HEK293 (cell line): ENCODE data around the gene ALLC.

Source experiments
- CTCF ChIA-PET: fragments of 350-600 bp; formaldehyde crosslinking; extraction: SDS; loops from one replicate; lab custom pipeline; 2021; ENCODE audit warnings: antibody characterized with exemption; lab: Yijun Ruan, JAX
- POLR2A ChIA-PET: fragments of 300-600 bp; formaldehyde crosslinking; extraction: SDS; loops from one replicate; lab custom pipeline; 2020; ENCODE audit warnings: antibody characterized with exemption, inconsistent platforms; lab: Yijun Ruan, JAX
- H3K27ac ChIP-seq: fragments of 200-500 bp; sonication (Bioruptor generic); 2 replicates; pipeline ENCODE4 v1.5.1; 2014; ENCODE audit warnings: low read depth, low read length, control low read depth, inconsistent platforms; ENCODE audit errors: extremely low read depth
- H3K36me3 ChIP-seq, 2 experiments: fragments of 200-500 bp in 1 of 2; sonication (Bioruptor generic) in 1 of 2; 1 replicate in 1 of 2; 2 replicates in 1 of 2; pipeline ENCODE4 v1.5.1; 2014 to 2017; ENCODE audit warnings: inconsistent platforms in 2 of 2, low read length in 2 of 2; ENCODE audit not compliant: control insufficient read depth in 2 of 2, insufficient read depth in 1 of 2
- H3K4me1 ChIP-seq: fragments of 200-500 bp; sonication (Bioruptor generic); 2 replicates; pipeline ENCODE4 v1.5.1; 2014; ENCODE audit warnings: mild to moderate bottlenecking, low read length, inconsistent platforms; ENCODE audit not compliant: control insufficient read depth, insufficient read depth
- H3K4me3 ChIP-seq: 2 replicates; pipeline ENCODE4 v1.5.1; 2011; ENCODE audit warnings: low read depth, mild to moderate bottlenecking, control low read depth, low read length, moderate library complexity
- H3K9me3 ChIP-seq: fragments of 200-500 bp; sonication (Bioruptor generic); 2 replicates; pipeline ENCODE4 v1.5.1; 2014; ENCODE audit warnings: low read depth, low read length, inconsistent platforms; ENCODE audit not compliant: control insufficient read depth, insufficient read depth
- CTCF ChIP-seq: fragments of 450-650 bp; formaldehyde crosslinking; IDR thresholded peaks from 2 replicates; pipeline ENCODE4 v1.5.1; 2016; ENCODE audit warnings: missing biosample characterization, missing genetic modification characterization
- SP2 ChIP-seq: fragments of 450-650 bp; formaldehyde crosslinking; IDR thresholded peaks from 2 replicates; pipeline ENCODE4 v1.5.1; 2016; ENCODE audit warnings: missing biosample characterization, missing genetic modification characterization
- TRIM28 ChIP-seq: IDR thresholded peaks from 2 replicates; pipeline ENCODE4 v1.6.1; 2011; ENCODE audit warnings: low read length, control low read depth, borderline replicate concordance
- ZEB2 ChIP-seq: fragments of 450-650 bp; formaldehyde crosslinking; IDR thresholded peaks from 2 replicates; pipeline ENCODE4 v1.5.1; 2016; ENCODE audit warnings: missing biosample characterization, missing genetic modification characterization
- ZFP41 ChIP-seq: fragments of 450-650 bp; formaldehyde crosslinking; IDR thresholded peaks from 2 replicates; pipeline ENCODE4 v1.5.1; 2016; ENCODE audit warnings: missing biosample characterization, missing genetic modification characterization, borderline replicate concordance
- ZNF10 ChIP-seq: fragments of 450-650 bp; formaldehyde crosslinking; IDR thresholded peaks from 2 replicates; pipeline ENCODE4 v1.5.1; 2017; ENCODE audit warnings: missing biosample characterization, missing genetic modification characterization
- ZNF112 ChIP-seq: fragments of 450-650 bp; formaldehyde crosslinking; IDR thresholded peaks from 2 replicates; pipeline ENCODE4 v1.5.0; 2017; ENCODE audit warnings: missing biosample characterization, missing genetic modification characterization
- ZNF138 ChIP-seq: fragments of 450-650 bp; formaldehyde crosslinking; IDR thresholded peaks from 2 replicates; pipeline ENCODE4 v1.5.1; 2016; ENCODE audit warnings: missing biosample characterization, missing genetic modification characterization, borderline replicate concordance
- ZNF184 ChIP-seq: fragments of 450-650 bp; IDR thresholded peaks from 2 replicates; pipeline ENCODE4 v1.5.1; 2018; ENCODE audit warnings: missing biosample characterization, mild to moderate bottlenecking, missing genetic modification characterization
- ZNF280D ChIP-seq: fragments of 450-650 bp; formaldehyde crosslinking; IDR thresholded peaks from 2 replicates; pipeline ENCODE4 v1.5.1; 2016; ENCODE audit warnings: missing biosample characterization, missing genetic modification characterization
- ZNF449 ChIP-seq: fragments of 450-650 bp; formaldehyde crosslinking; IDR thresholded peaks from 2 replicates; pipeline ENCODE4 v1.5.1; 2017; ENCODE audit warnings: missing biosample characterization, mild to moderate bottlenecking, missing genetic modification characterization, moderate library complexity
- ZNF521 ChIP-seq: fragments of 450-650 bp; formaldehyde crosslinking; IDR thresholded peaks from 2 replicates; pipeline ENCODE4 v1.5.1; 2017; ENCODE audit warnings: missing biosample characterization, mild to moderate bottlenecking, missing genetic modification characterization
- ZNF629 ChIP-seq: fragments of 450-650 bp; formaldehyde crosslinking; IDR thresholded peaks from 2 replicates; pipeline ENCODE4 v1.5.1; 2017; ENCODE audit warnings: missing biosample characterization, missing genetic modification characterization
- ZNF654 ChIP-seq: fragments of 450-650 bp; formaldehyde crosslinking; IDR thresholded peaks from 2 replicates; pipeline ENCODE4 v1.5.1; 2016; ENCODE audit warnings: low read depth, missing biosample characterization, missing genetic modification characterization
- ZNF830 ChIP-seq: fragments of 450-650 bp; IDR thresholded peaks from 2 replicates; pipeline ENCODE4 v1.5.0; 2018; ENCODE audit warnings: missing biosample characterization, missing genetic modification characterization, low read depth, mild to moderate bottlenecking, moderate library complexity
- TF ChIP-seq, protein P1 (sequence below): fragments of 450-650 bp; formaldehyde crosslinking; IDR thresholded peaks from 2 replicates; pipeline ENCODE4 v1.5.1; 2016; ENCODE audit warnings: missing biosample characterization, missing genetic modification characterization

The ALLC gene

GRCh38 chr2:3726511-3726910 is 68.5 kb downstream of the ALLC start (continued):
- TF ChIP-seq ZNF280D (tag by site-specific recombination), result no peak
- TF ChIP-seq ZNF112 (tag by site-specific recombination), result no peak

GRCh38 chr2:3727397-3728045 is 69.5 kb downstream of the ALLC start:
- Histone ChIP-seq H3K36me3 (no peaks in the 10 kb centered on the region), H3K27ac (no peak overlapping the region), H3K9me3 (no peaks in the 10 kb centered on the region), H3K4me1 (no peaks in the 10 kb centered on the region), H3K4me3 (no peak overlapping the region)
- ChIA-PET POLR2A (no interaction called here), CTCF (interaction anchor here (0.6 to 3.8 kb wide), 22 partner anchors 8 to 1743 kb away, joined by 3 to 40 read pairs (median 4); no protein-coding TSS in a partner anchor)
- TF ChIP-seq ZFP41 (tag by site-specific recombination), result no peak
- TF ChIP-seq ZNF184, result no peak
- TF ChIP-seq, protein P1, sequence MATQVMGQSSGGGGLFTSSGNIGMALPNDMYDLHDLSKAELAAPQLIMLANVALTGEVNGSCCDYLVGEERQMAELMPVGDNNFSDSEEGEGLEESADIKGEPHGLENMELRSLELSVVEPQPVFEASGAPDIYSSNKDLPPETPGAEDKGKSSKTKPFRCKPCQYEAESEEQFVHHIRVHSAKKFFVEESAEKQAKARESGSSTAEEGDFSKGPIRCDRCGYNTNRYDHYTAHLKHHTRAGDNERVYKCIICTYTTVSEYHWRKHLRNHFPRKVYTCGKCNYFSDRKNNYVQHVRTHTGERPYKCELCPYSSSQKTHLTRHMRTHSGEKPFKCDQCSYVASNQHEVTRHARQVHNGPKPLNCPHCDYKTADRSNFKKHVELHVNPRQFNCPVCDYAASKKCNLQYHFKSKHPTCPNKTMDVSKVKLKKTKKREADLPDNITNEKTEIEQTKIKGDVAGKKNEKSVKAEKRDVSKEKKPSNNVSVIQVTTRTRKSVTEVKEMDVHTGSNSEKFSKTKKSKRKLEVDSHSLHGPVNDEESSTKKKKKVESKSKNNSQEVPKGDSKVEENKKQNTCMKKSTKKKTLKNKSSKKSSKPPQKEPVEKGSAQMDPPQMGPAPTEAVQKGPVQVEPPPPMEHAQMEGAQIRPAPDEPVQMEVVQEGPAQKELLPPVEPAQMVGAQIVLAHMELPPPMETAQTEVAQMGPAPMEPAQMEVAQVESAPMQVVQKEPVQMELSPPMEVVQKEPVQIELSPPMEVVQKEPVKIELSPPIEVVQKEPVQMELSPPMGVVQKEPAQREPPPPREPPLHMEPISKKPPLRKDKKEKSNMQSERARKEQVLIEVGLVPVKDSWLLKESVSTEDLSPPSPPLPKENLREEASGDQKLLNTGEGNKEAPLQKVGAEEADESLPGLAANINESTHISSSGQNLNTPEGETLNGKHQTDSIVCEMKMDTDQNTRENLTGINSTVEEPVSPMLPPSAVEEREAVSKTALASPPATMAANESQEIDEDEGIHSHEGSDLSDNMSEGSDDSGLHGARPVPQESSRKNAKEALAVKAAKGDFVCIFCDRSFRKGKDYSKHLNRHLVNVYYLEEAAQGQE (tag by site-specific recombination), result no peak
- no peak for TF ChIP-seq SP2 (tag by site-specific recombination)
- no peak for TF ChIP-seq ZNF449

DNA sequence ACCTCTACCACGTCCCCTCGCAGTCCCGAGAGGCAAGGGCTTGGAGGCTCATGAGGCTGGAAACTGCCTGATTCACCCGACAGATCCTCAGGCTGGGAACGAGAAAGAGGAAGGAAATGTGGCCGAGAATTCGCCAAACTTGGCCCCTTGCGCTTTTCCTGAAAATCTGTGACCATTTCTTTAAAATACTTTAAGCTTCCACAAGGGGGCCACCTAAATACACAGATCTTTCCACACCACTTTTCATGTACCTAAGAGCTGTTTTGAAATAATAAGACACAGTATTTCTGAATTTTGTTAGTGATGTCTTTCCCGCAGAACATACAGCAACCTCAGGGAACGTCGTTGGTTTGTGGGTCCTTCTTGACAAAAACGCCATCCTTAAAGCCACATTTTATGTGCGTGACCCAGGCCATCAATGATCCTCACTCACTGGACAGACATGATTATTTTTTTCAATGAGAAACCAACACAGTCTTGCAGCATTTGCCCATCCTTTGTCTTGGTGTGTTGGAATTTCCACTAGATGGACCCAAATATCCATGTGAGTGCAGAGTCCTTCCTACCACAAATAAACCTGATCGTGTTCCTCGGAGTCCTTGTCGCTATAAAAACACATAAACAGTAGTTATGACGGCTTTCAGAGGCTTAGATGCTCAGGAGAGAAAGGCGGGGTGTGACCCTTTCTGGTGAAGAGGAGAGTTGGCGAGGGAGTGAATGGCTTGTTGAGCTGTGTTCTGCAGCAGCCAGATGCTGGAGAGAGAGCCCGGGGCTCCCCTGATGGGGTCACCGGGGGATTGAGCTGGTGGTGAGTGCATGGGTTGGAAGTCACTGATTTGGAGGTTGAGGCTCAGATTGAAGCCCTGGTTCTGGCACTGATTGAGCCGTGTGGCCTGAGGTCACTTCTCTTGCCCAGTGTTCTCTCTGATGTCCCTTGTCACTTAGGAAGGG is 70.4 kb downstream of the ALLC start:
- POLR2A ChIA-PET, result no interaction called here
- H3K36me3 ChIP-seq, result no peaks in the 10 kb centered on the region
- CTCF ChIA-PET, result interaction anchor here (0.5 to 3.8 kb wide), 28 partner anchors 9 to 1749 kb away, joined by 3 to 40 read pairs (median 4); no protein-coding TSS in a partner anchor
- TF ChIP-seq ZNF830 (tag by site-specific recombination) (no peak), TRIM28 (no peak), ZNF10 (tag by site-specific recombination) (no peak), ZNF521 (tag by site-specific recombination) (no peak), ZNF654 (tag by site-specific recombination) (peak; percentile 50), ZNF138 (tag by site-specific recombination) (no peak), ZEB2 (tag by site-specific recombination) (no peak), CTCF (tag by site-specific recombination) (no peak), ZNF629 (tag by site-specific recombination) (no peak)
- no peaks in the 10 kb centered on the region for H3K9me3 ChIP-seq
- no peaks in the 10 kb centered on the region for H3K4me1 ChIP-seq
- H3K4me3 ChIP-seq, result no peak overlapping the region
- no peak overlapping the region for H3K27ac ChIP-seq
